Measurements from ENCODE around the gene COG3.

GRCh38 chr13:45503658-45504057, 38.9 kb downstream of the COG3 start:
- TF ChIP-seq CTCF (IDR thresholded peaks at IDR 0.05 in 2 of 3, conservative IDR thresholded peaks at IDR 0.05 in 1 of 3; ENCODE audit: borderline replicate concordance in 1 of 3, insufficient read depth in 1 of 3, low read depth in 2 of 3, low read length in 2 of 3) (no peak), YY1 (IDR thresholded peaks at IDR 0.05; ENCODE audit: extremely low read depth, insufficient replicate concordance, low read depth, low read length) (no peak), JUND (IDR thresholded peaks at IDR 0.05) (no peak), RAD21 (IDR thresholded peaks at IDR 0.05; ENCODE audit: low read depth) (no peak), POLR2A (IDR thresholded peaks at IDR 0.05; ENCODE audit: borderline replicate concordance, extremely low read depth, insufficient read depth, insufficient read length) (no peak), SP1 (IDR thresholded peaks at IDR 0.05; ENCODE audit: low read depth) (no peak), POLR2AphosphoS5 (IDR thresholded peaks at IDR 0.05; ENCODE audit: low read depth, low read length) (no peak), REST (IDR thresholded peaks at IDR 0.05; ENCODE audit: low read depth) (no peak), EZH2 (IDR thresholded peaks at IDR 0.05) (no peak), ZNF274 (IDR thresholded peaks at IDR 0.05; ENCODE audit: low read depth, low read length) (no peak), EGR1 (IDR thresholded peaks at IDR 0.05; ENCODE audit: low read depth) (no peak)
